ENCODE results near the gene TACC2.

DNA sequence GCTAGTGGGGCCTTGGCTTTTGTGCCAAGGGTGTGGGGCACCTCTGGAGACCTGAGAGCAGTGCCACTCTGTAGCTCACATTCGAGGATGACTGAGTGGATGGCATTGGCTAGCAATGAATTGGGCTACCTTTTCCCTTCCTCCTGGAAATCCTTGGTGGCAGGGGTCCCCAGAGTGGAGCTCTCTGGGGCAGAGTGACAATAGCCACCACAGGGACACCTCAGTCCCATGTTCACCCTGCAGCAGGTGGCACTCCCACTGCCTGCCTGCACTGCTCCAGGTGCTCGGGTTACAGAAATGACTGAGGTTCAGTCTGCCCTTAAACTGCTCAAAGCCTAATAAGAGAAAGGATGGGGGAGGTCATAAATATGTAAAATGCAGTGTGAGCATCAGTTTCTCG is 300.0 kb downstream of the TACC2 start:
- TF ChIP-seq, protein P1, sequence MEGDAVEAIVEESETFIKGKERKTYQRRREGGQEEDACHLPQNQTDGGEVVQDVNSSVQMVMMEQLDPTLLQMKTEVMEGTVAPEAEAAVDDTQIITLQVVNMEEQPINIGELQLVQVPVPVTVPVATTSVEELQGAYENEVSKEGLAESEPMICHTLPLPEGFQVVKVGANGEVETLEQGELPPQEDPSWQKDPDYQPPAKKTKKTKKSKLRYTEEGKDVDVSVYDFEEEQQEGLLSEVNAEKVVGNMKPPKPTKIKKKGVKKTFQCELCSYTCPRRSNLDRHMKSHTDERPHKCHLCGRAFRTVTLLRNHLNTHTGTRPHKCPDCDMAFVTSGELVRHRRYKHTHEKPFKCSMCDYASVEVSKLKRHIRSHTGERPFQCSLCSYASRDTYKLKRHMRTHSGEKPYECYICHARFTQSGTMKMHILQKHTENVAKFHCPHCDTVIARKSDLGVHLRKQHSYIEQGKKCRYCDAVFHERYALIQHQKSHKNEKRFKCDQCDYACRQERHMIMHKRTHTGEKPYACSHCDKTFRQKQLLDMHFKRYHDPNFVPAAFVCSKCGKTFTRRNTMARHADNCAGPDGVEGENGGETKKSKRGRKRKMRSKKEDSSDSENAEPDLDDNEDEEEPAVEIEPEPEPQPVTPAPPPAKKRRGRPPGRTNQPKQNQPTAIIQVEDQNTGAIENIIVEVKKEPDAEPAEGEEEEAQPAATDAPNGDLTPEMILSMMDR (IDR thresholded peaks at IDR 0.05), result no peak
- TF ChIP-seq POLR2A (IDR thresholded peaks at IDR 0.05), result no peak

Measured in lower leg skin (tissue), 3 donors.